ENCODE data around the gene VASP. TPM values are rescaled to one million over a fixed set of nuclear protein-coding genes. Genes with fewer than 3 reads are reported as not detected.

The VASP gene
- total and polyA plus RNA-seq, 2 of the 13 experiments (the other 11 are each of a cell fraction or from before 2014, with no cell fraction given): 41.8 to 67.1 TPM

GRCh38 chr19:45514376-45515051, 7.2 kb downstream of the VASP start (continued):
- TF ChIP-seq UBTF (CRISPR knock-in tag; IDR thresholded peaks at IDR 0.05): peak; percentile 63
- peak; percentile 77 for TF ChIP-seq GATAD2A (CRISPR knock-in tag; IDR thresholded peaks at IDR 0.05)
- TF ChIP-seq, protein P1, sequence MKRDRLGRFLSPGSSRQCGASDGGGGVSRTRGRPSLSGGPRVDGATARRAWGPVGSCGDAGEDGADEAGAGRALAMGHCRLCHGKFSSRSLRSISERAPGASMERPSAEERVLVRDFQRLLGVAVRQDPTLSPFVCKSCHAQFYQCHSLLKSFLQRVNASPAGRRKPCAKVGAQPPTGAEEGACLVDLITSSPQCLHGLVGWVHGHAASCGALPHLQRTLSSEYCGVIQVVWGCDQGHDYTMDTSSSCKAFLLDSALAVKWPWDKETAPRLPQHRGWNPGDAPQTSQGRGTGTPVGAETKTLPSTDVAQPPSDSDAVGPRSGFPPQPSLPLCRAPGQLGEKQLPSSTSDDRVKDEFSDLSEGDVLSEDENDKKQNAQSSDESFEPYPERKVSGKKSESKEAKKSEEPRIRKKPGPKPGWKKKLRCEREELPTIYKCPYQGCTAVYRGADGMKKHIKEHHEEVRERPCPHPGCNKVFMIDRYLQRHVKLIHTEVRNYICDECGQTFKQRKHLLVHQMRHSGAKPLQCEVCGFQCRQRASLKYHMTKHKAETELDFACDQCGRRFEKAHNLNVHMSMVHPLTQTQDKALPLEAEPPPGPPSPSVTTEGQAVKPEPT (CRISPR knock-in tag; IDR thresholded peaks at IDR 0.05; ENCODE audit: low read depth): no peak
- no peak for TF ChIP-seq JUN (CRISPR knock-in tag; IDR thresholded peaks at IDR 0.05)
- TF ChIP-seq ZNF772 (CRISPR knock-in tag; IDR thresholded peaks at IDR 0.05): peak; percentile 64; the same call in 1 of the 2 replicates
- TF ChIP-seq ZNF773 (CRISPR knock-in tag; IDR thresholded peaks at IDR 0.05; ENCODE audit: borderline replicate concordance): no peak
- TF ChIP-seq CREM (IDR thresholded peaks at IDR 0.05): peak; percentile 46; the same call in 1 of the 2 replicates
- TF ChIP-seq CREM (CRISPR knock-in tag; IDR thresholded peaks at IDR 0.05): no peak
- no peak for TF ChIP-seq SNAPC2 (CRISPR knock-in tag; IDR thresholded peaks at IDR 0.05)
- TF ChIP-seq ZFP90 (CRISPR knock-in tag; IDR thresholded peaks at IDR 0.05; ENCODE audit: borderline replicate concordance): no peak; the same call in 1 of the 2 replicates
- TF ChIP-seq TBX2 (CRISPR knock-in tag; IDR thresholded peaks at IDR 0.05; ENCODE audit: borderline replicate concordance): peak; percentile 60; the same call in 1 of the 2 replicates
- no peak for TF ChIP-seq AHR (CRISPR knock-in tag; IDR thresholded peaks at IDR 0.05)
- no peak for TF ChIP-seq MEIS1 (CRISPR knock-in tag; IDR thresholded peaks at IDR 0.05; ENCODE audit: borderline replicate concordance)
- no peak for TF ChIP-seq TEF (CRISPR knock-in tag; IDR thresholded peaks at IDR 0.05)
- no peak for TF ChIP-seq ZBTB21 (CRISPR knock-in tag; IDR thresholded peaks at IDR 0.05)
- peak; percentile 83 for TF ChIP-seq PITX1 (CRISPR knock-in tag; IDR thresholded peaks at IDR 0.05)
- no peak for TF ChIP-seq ZNF724P (CRISPR knock-in tag; IDR thresholded peaks at IDR 0.05; ENCODE audit: borderline replicate concordance)
- no peak for TF ChIP-seq U2AF2 (IDR thresholded peaks at IDR 0.05; ENCODE audit: low read depth, low read length)
- TF ChIP-seq, protein P2, sequence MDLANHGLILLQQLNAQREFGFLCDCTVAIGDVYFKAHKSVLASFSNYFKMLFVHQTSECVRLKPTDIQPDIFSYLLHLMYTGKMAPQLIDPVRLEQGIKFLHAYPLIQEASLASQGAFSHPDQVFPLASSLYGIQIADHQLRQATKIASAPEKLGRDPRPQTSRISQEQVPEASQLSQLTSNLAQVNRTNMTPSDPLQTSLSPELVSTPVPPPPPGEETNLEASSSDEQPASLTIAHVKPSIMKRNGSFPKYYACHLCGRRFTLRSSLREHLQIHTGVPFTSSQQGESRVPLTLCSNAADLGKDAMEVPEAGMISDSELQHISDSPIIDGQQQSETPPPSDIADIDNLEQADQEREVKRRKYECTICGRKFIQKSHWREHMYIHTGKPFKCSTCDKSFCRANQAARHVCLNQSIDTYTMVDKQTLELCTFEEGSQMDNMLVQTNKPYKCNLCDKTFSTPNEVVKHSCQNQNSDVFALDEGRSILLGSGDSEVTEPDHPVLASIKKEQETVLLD (CRISPR knock-in tag; IDR thresholded peaks at IDR 0.05; ENCODE audit: low read depth): no peak
- TF ChIP-seq BRF2 (CRISPR knock-in tag; IDR thresholded peaks at IDR 0.05): peak; percentile 25; the same call in 1 of the 2 replicates
- no peak; the same call in 1 of the 2 replicates for TF ChIP-seq HOMEZ (CRISPR knock-in tag; IDR thresholded peaks at IDR 0.05; ENCODE audit: low read depth)
